Measurements from ENCODE around the gene FAM111B. TPM values are rescaled to one million over a fixed set of nuclear protein-coding genes. Genes with fewer than 3 reads are reported as not detected.
"Not testable (repeated sequence)": the region's sequence is repeated elsewhere in the genome, so short reads cannot be mapped to it uniquely, and the experiment has no call there.

Gene FAM111B
- total and polyA plus RNA-seq, 2 of the 8 experiments (the other 6 are each of a cell fraction or from before 2014, with no cell fraction given), result 4.8 to 38.1 TPM

GRCh38 chr11:59095972-59096575 is 11.0 kb upstream of the FAM111B start:
- H3K27me3 ChIP-seq (replicated peaks in 1 of 4; ENCODE audit: control insufficient read depth in 3 of 4, extremely low read depth in 1 of 4, insufficient read depth in 3 of 4, low read length in 3 of 4); H4K91ac ChIP-seq (replicated peaks; ENCODE audit: insufficient read length, low read length); H3K14ac ChIP-seq (ENCODE audit: insufficient read length); H3K36me3 ChIP-seq (ENCODE audit: control insufficient read depth in 2 of 4, insufficient read depth in 4 of 4, low read length in 3 of 4); H3K9ac ChIP-seq (replicated peaks in 1 of 4; ENCODE audit: extremely low read depth in 1 of 4, low read depth in 3 of 4, low read length in 3 of 4); H4K5ac ChIP-seq (ENCODE audit: insufficient read length, low read depth, low read length); H3K4ac ChIP-seq (replicated peaks; ENCODE audit: insufficient read length, low read depth, low read length); H4K20me1 ChIP-seq (replicated peaks in 1 of 2; ENCODE audit: control insufficient read depth in 1 of 2, insufficient read depth in 2 of 2, low read length in 2 of 2); H3K4me3 ChIP-seq (ENCODE audit: extremely low read depth in 1 of 4, insufficient read depth in 2 of 4, low read depth in 3 of 4, low read length in 4 of 4); H2BK5ac ChIP-seq (ENCODE audit: low read depth, low read length); H3K56ac ChIP-seq (replicated peaks; ENCODE audit: insufficient read length, low read depth, low read length); H3K23ac ChIP-seq (ENCODE audit: insufficient read length); H4K8ac ChIP-seq (ENCODE audit: extremely low read depth, insufficient read depth, low read length); H2BK15ac ChIP-seq (ENCODE audit: low read length); H3K27ac ChIP-seq (ENCODE audit: low read depth, low read length); H2BK120ac ChIP-seq (replicated peaks; ENCODE audit: low read depth, low read length); H3K4me2 ChIP-seq (ENCODE audit: insufficient read depth in 1 of 2, low read depth in 2 of 2, low read length in 2 of 2); H3K79me1 ChIP-seq (ENCODE audit: low read depth, low read length); DNase-seq (ENCODE audit: low read depth in 1 of 2, low spot score in 2 of 2); H2BK20ac ChIP-seq (ENCODE audit: low read length); H3K23me2 ChIP-seq (ENCODE audit: low read depth, low read length); H3K9me3 ChIP-seq (ENCODE audit: insufficient read depth in 2 of 2, low read depth in 1 of 2, low read length in 1 of 2); H2AFZ ChIP-seq (ENCODE audit: low read length); H2AK5ac ChIP-seq (ENCODE audit: low read depth, low read length); FAIRE-seq; H2BK12ac ChIP-seq (ENCODE audit: low read depth, low read length); H3K79me2 ChIP-seq (ENCODE audit: control insufficient read depth in 1 of 2, insufficient read depth in 2 of 2, low read length in 2 of 2); H3K18ac ChIP-seq (ENCODE audit: extremely low read depth, low read length): not testable (repeated sequence)
- POLR2A ChIA-PET (ENCODE audit: partially characterized antibody), result interaction anchor here (1.5 to 3.5 kb wide), 2 partner anchors 10 to 11 kb away, joined by 3 to 16 read pairs; partner anchors contain the start of genes FAM111B and GLYATL1B
- peaks cover 0 to 12% (median 11%) of the 10 kb centered on the region in 4 experiments; a peak in 5 of 7 replicates for H3K4me1 ChIP-seq (replicated peaks in 1 of 4; ENCODE audit: control insufficient read depth in 3 of 4, insufficient read depth in 4 of 4, low read length in 3 of 4)
- CTCF ChIA-PET (ENCODE audit: partially characterized antibody), result interaction anchor here (0.7 to 2.7 kb wide), 7 partner anchors 10 to 195 kb away, joined by 3 to 16 read pairs (median 3); partner anchors contain the start of genes DTX4 and FAM111B
- 89% methylated on average over 5 of the region's 5 CpGs; no CpG with 5 or more reads in 1 of the 2 experiments for WGBS, 2 experiments (ENCODE audit: extremely low coverage in 1 of 2, insufficient coverage in 1 of 2, insufficient read length in 1 of 2, insufficient replicate concordance in 2 of 2, low coverage in 1 of 2, low lambda C conversion rate in 2 of 2, missing lambda C conversion rate in 1 of 2)
